Measurements from ENCODE around the gene TEAD3.
"Not testable (repeated sequence)": the region's sequence is repeated elsewhere in the genome, so short reads cannot be mapped to it uniquely, and the experiment has no call there.

TEAD3 gene

GRCh38 chr6:35496841-35497570 lies at the start of gene TEAD3:
TSS of gene TEAD3 (minus strand) at chr6:35497079.
- no peak for DNase-seq (ENCODE audit: low read depth)

- no peak for DNase-seq (ENCODE audit: low read depth)
Measured at GRCh38 chr6:35544769-35545361, 48.0 kb upstream of the TEAD3 start.

- DNase-seq (ENCODE audit: low read depth), result no peak
Measured at GRCh38 chr6:35543459-35544193, 46.7 kb upstream of the TEAD3 start.

- DNase-seq (ENCODE audit: low read depth), result no peak
Measured at GRCh38 chr6:35541836-35542235, 45.0 kb upstream of the TEAD3 start.

- DNase-seq (ENCODE audit: low read depth), result no peak
Measured at GRCh38 chr6:35539223-35539622, 42.3 kb upstream of the TEAD3 start.

GRCh38 chr6:35535847-35536246 lies 39.0 kb upstream of the TEAD3 start:
- not testable (repeated sequence) for DNase-seq (ENCODE audit: low read depth)

GRCh38 chr6:35534407-35535170 lies 37.7 kb upstream of the TEAD3 start:
- DNase-seq (ENCODE audit: low read depth), result no peak

GRCh38 chr6:35533981-35534380 lies 37.1 kb upstream of the TEAD3 start:
- DNase-seq (ENCODE audit: low read depth), result no peak

- no peak for DNase-seq (ENCODE audit: low read depth)
Measured at GRCh38 chr6:35532126-35532525, 35.2 kb upstream of the TEAD3 start.

GRCh38 chr6:35524380-35525020 lies 27.6 kb upstream of the TEAD3 start:
- no peak for DNase-seq (ENCODE audit: low read depth)

- DNase-seq (ENCODE audit: low read depth), result peak; percentile 64
Measured at GRCh38 chr6:35522660-35523658, 26.1 kb upstream of the TEAD3 start.

GRCh38 chr6:35522151-35522550 lies 25.3 kb upstream of the TEAD3 start:
- DNase-seq (ENCODE audit: low read depth), result no peak

GRCh38 chr6:35521235-35521634 lies 24.4 kb upstream of the TEAD3 start:
- DNase-seq (ENCODE audit: low read depth), result no peak

- DNase-seq (ENCODE audit: low read depth), result no peak
Measured at GRCh38 chr6:35519313-35520015, 22.6 kb upstream of the TEAD3 start.

- no peak for DNase-seq (ENCODE audit: low read depth)
Measured at GRCh38 chr6:35518566-35519312, 21.9 kb upstream of the TEAD3 start.

- DNase-seq (ENCODE audit: low read depth), result not testable (repeated sequence)
Measured at GRCh38 chr6:35517978-35518377, 21.1 kb upstream of the TEAD3 start.

GRCh38 chr6:35516712-35517111 lies 19.8 kb upstream of the TEAD3 start:
- DNase-seq (ENCODE audit: low read depth), result no peak

- DNase-seq (ENCODE audit: low read depth), result not testable (repeated sequence)
Measured at GRCh38 chr6:35515939-35516338, 19.1 kb upstream of the TEAD3 start.

- DNase-seq (ENCODE audit: low read depth), result no peak
Measured at GRCh38 chr6:35514587-35514986, 17.7 kb upstream of the TEAD3 start.
